HEK293 (cell line): ENCODE measurements around the gene NPW.

Experiments used
- KLF1 ChIP-seq: fragments of 450-650 bp; formaldehyde crosslinking; IDR thresholded peaks from 2 replicates; pipeline ENCODE4 v1.5.1; 2016; ENCODE audit warnings: missing biosample characterization, missing genetic modification characterization
- KLF10 ChIP-seq: fragments of 450-650 bp; IDR thresholded peaks from 2 replicates; pipeline ENCODE4 v1.5.1; 2018; ENCODE audit warnings: missing biosample characterization, mild to moderate bottlenecking, missing genetic modification characterization
- KLF7 ChIP-seq: fragments of 450-650 bp; formaldehyde crosslinking; IDR thresholded peaks from 2 replicates; pipeline ENCODE4 v1.5.1; 2016; ENCODE audit warnings: missing biosample characterization, missing genetic modification characterization, borderline replicate concordance
- KLF8 ChIP-seq: fragments of 450-650 bp; formaldehyde crosslinking; IDR thresholded peaks from 2 replicates; pipeline ENCODE4 v1.5.1; 2016; ENCODE audit warnings: missing biosample characterization, missing genetic modification characterization
- SP2 ChIP-seq: fragments of 450-650 bp; formaldehyde crosslinking; IDR thresholded peaks from 2 replicates; pipeline ENCODE4 v1.5.1; 2016; ENCODE audit warnings: missing biosample characterization, missing genetic modification characterization
- SP3 ChIP-seq: fragments of 450-650 bp; formaldehyde crosslinking; IDR thresholded peaks from 2 replicates; pipeline ENCODE4 v1.5.1; 2016; ENCODE audit warnings: missing biosample characterization, missing genetic modification characterization
- SP7 ChIP-seq: fragments of 450-650 bp; formaldehyde crosslinking; IDR thresholded peaks from 2 replicates; pipeline ENCODE4 v1.5.1; 2016; ENCODE audit warnings: missing biosample characterization, missing genetic modification characterization
- TRIM28 ChIP-seq: IDR thresholded peaks from 2 replicates; pipeline ENCODE4 v1.6.1; 2011; ENCODE audit warnings: low read length, control low read depth, borderline replicate concordance
- YY2 ChIP-seq: fragments of 450-650 bp; formaldehyde crosslinking; IDR thresholded peaks from 2 replicates; pipeline ENCODE4 v1.5.1; 2016; ENCODE audit warnings: missing biosample characterization, missing genetic modification characterization
- ZBTB48 ChIP-seq: fragments of 450-650 bp; formaldehyde crosslinking; IDR thresholded peaks from 2 replicates; pipeline ENCODE4 v1.5.1; 2016; ENCODE audit warnings: missing biosample characterization, missing genetic modification characterization
- ZEB2 ChIP-seq: fragments of 450-650 bp; formaldehyde crosslinking; IDR thresholded peaks from 2 replicates; pipeline ENCODE4 v1.5.1; 2016; ENCODE audit warnings: missing biosample characterization, missing genetic modification characterization
- ZFP37 ChIP-seq: fragments of 450-650 bp; formaldehyde crosslinking; IDR thresholded peaks from 2 replicates; pipeline ENCODE4 v1.5.1; 2016; ENCODE audit warnings: missing biosample characterization, missing genetic modification characterization
- ZNF2 ChIP-seq: fragments of 450-650 bp; formaldehyde crosslinking; IDR thresholded peaks from 2 replicates; pipeline ENCODE4 v1.5.1; 2016; ENCODE audit warnings: missing biosample characterization, missing genetic modification characterization
- ZNF24 ChIP-seq: fragments of 450-650 bp; formaldehyde crosslinking; IDR thresholded peaks from 2 replicates; pipeline ENCODE4 v1.5.1; 2016; ENCODE audit warnings: missing biosample characterization, missing genetic modification characterization
- ZNF335 ChIP-seq: fragments of 450-650 bp; formaldehyde crosslinking; conservative IDR thresholded peaks from 2 replicates; pipeline ENCODE4 v1.5.1; 2016; ENCODE audit warnings: missing biosample characterization, missing genetic modification characterization
- ZNF37A ChIP-seq: fragments of 450-650 bp; IDR thresholded peaks from 2 replicates; pipeline ENCODE4 v1.5.1; 2018; ENCODE audit warnings: missing biosample characterization, missing genetic modification characterization
- ZNF548 ChIP-seq: fragments of 450-650 bp; formaldehyde crosslinking; IDR thresholded peaks from 2 replicates; pipeline ENCODE4 v1.5.1; 2016; ENCODE audit warnings: missing biosample characterization, missing genetic modification characterization
- ZNF600 ChIP-seq: fragments of 450-650 bp; formaldehyde crosslinking; IDR thresholded peaks from 2 replicates; pipeline ENCODE4 v1.5.1; 2016; ENCODE audit warnings: missing biosample characterization, missing genetic modification characterization
- ZNF654 ChIP-seq: fragments of 450-650 bp; formaldehyde crosslinking; IDR thresholded peaks from 2 replicates; pipeline ENCODE4 v1.5.1; 2016; ENCODE audit warnings: low read depth, missing biosample characterization, missing genetic modification characterization
- ZNF660 ChIP-seq: fragments of 450-650 bp; IDR thresholded peaks from 2 replicates; pipeline ENCODE4 v1.5.1; 2018; ENCODE audit warnings: missing biosample characterization, mild to moderate bottlenecking, missing genetic modification characterization
- ZNF768 ChIP-seq: fragments of 450-650 bp; formaldehyde crosslinking; IDR thresholded peaks from 2 replicates; pipeline ENCODE4 v1.5.1; 2018; ENCODE audit warnings: missing biosample characterization, mild to moderate bottlenecking, missing genetic modification characterization
- ZNF830 ChIP-seq: fragments of 450-650 bp; IDR thresholded peaks from 2 replicates; pipeline ENCODE4 v1.5.0; 2018; ENCODE audit warnings: missing biosample characterization, missing genetic modification characterization, low read depth, mild to moderate bottlenecking, moderate library complexity
- TF ChIP-seq, protein P1 (sequence below): fragments of 450-650 bp; formaldehyde crosslinking; IDR thresholded peaks from 2 replicates; pipeline ENCODE4 v1.5.1; 2016; ENCODE audit warnings: missing biosample characterization, missing genetic modification characterization
- TF ChIP-seq, protein P2 (sequence below): fragments of 450-650 bp; formaldehyde crosslinking; IDR thresholded peaks from 2 replicates; pipeline ENCODE4 v1.5.1; 2016; ENCODE audit warnings: missing biosample characterization, missing genetic modification characterization
- TF ChIP-seq, protein P3 (sequence below): fragments of 450-650 bp; formaldehyde crosslinking; IDR thresholded peaks from 2 replicates; pipeline ENCODE4 v1.5.1; 2017; ENCODE audit warnings: missing biosample characterization, mild to moderate bottlenecking, missing genetic modification characterization, moderate library complexity
- TF ChIP-seq, protein P4 (sequence below): fragments of 450-650 bp; formaldehyde crosslinking; conservative IDR thresholded peaks from 2 replicates; pipeline ENCODE4 v1.5.1; 2016; ENCODE audit warnings: low read depth, missing biosample characterization, missing genetic modification characterization
- TF ChIP-seq, protein P5 (sequence below): fragments of 450-650 bp; formaldehyde crosslinking; IDR thresholded peaks from 2 replicates; pipeline ENCODE4 v1.5.1; 2016; ENCODE audit warnings: missing biosample characterization, missing genetic modification characterization

NPW gene

DNA sequence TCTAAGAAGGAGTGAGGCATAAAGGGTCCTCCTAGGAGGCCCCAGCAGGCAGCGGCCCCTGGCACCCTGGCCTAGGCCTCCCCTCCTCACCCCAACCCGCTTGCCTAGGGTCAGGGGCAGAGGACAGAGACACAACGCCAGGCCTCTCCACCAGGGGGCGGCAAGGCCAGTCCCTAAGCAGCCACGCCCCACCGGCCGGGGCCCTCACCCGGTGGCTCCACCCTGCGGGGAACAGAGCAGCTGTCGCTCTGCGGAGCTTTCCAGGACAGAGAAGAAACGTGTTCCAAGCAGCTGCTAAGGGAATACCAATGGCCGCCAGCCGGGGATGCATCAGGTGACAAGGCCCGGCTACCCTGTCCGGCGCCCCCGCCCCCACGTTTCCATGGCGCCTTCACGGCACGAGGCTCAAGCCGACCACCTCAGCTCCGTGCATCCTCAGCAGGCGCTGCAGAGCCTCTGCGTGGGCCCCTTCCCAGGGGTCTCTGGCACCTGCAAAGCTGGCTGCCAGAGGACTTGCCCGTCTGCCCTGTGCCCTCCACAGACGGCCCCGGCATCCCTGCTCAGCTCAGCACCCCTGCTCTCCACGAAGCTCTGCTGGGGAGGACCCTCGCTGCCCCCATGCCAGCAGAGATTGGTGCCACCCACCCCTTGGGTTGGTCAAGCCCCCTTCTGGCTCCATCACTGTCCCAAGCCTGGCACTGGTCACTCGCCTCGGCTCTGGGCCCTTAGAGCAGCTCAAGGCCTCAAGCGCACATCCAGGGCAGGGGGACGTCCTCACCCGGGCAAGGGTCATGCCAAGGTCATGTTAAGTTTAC, 15.6 kb upstream of the NPW start (continued):
- TF ChIP-seq, protein P1, sequence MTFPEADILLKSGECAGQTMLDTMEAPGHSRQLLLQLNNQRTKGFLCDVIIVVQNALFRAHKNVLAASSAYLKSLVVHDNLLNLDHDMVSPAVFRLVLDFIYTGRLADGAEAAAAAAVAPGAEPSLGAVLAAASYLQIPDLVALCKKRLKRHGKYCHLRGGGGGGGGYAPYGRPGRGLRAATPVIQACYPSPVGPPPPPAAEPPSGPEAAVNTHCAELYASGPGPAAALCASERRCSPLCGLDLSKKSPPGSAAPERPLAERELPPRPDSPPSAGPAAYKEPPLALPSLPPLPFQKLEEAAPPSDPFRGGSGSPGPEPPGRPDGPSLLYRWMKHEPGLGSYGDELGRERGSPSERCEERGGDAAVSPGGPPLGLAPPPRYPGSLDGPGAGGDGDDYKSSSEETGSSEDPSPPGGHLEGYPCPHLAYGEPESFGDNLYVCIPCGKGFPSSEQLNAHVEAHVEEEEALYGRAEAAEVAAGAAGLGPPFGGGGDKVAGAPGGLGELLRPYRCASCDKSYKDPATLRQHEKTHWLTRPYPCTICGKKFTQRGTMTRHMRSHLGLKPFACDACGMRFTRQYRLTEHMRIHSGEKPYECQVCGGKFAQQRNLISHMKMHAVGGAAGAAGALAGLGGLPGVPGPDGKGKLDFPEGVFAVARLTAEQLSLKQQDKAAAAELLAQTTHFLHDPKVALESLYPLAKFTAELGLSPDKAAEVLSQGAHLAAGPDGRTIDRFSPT (tag by site-specific recombination), result peak; percentile 77
- TF ChIP-seq ZBTB48 (tag by site-specific recombination) (peak; percentile 82), SP7 (peak; percentile 67), ZNF654 (tag by site-specific recombination) (peak; percentile 35; the same call in 1 of the 2 replicates), ZNF600 (tag by site-specific recombination) (peak; percentile 87), ZNF768 (peak; percentile 56; the same call in 1 of the 2 replicates), ZNF24 (tag by site-specific recombination) (0 out of 2 replicates have a peak, but pooled peaks have one; percentile 43), ZNF335 (tag by site-specific recombination) (peak; percentile 54), ZNF2 (tag by site-specific recombination) (peak; percentile 37; the same call in 1 of the 2 replicates), ZNF660 (tag by site-specific recombination) (peak; percentile 91), ZFP37 (no peak), ZEB2 (tag by site-specific recombination) (peak; percentile 77), TRIM28 (peak; percentile 21; the same call in 1 of the 2 replicates), KLF10 (peak; percentile 71; the same call in 1 of the 2 replicates), ZNF37A (tag by site-specific recombination) (no peak), KLF7 (tag by site-specific recombination) (peak; percentile 94), ZNF548 (no peak), YY2 (peak; percentile 54), SP3 (tag by site-specific recombination) (peak; percentile 65), KLF1 (tag by site-specific recombination) (peak; percentile 95), SP2 (tag by site-specific recombination) (peak; percentile 29; the same call in 1 of the 2 replicates), ZNF830 (tag by site-specific recombination) (no peak), KLF8 (tag by site-specific recombination) (peak; percentile 74; the same call in 1 of the 2 replicates)
- TF ChIP-seq, protein P2, sequence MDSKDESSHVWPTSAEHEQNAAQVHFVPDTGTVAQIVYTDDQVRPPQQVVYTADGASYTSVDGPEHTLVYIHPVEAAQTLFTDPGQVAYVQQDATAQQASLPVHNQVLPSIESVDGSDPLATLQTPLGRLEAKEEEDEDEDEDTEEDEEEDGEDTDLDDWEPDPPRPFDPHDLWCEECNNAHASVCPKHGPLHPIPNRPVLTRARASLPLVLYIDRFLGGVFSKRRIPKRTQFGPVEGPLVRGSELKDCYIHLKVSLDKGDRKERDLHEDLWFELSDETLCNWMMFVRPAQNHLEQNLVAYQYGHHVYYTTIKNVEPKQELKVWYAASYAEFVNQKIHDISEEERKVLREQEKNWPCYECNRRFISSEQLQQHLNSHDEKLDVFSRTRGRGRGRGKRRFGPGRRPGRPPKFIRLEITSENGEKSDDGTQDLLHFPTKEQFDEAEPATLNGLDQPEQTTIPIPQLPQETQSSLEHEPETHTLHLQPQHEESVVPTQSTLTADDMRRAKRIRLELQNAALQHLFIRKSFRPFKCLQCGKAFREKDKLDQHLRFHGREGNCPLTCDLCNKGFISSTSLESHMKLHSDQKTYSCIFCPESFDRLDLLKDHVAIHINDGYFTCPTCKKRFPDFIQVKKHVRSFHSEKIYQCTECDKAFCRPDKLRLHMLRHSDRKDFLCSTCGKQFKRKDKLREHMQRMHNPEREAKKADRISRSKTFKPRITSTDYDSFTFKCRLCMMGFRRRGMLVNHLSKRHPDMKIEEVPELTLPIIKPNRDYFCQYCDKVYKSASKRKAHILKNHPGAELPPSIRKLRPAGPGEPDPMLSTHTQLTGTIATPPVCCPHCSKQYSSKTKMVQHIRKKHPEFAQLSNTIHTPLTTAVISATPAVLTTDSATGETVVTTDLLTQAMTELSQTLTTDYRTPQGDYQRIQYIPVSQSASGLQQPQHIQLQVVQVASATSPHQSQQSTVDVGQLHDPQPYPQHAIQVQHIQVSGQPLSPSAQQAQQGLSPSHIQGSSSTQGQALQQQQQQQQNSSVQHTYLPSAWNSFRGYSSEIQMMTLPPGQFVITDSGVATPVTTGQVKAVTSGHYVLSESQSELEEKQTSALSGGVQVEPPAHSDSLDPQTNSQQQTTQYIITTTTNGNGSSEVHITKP (tag by site-specific recombination), result peak; percentile 72
- TF ChIP-seq, protein P3, sequence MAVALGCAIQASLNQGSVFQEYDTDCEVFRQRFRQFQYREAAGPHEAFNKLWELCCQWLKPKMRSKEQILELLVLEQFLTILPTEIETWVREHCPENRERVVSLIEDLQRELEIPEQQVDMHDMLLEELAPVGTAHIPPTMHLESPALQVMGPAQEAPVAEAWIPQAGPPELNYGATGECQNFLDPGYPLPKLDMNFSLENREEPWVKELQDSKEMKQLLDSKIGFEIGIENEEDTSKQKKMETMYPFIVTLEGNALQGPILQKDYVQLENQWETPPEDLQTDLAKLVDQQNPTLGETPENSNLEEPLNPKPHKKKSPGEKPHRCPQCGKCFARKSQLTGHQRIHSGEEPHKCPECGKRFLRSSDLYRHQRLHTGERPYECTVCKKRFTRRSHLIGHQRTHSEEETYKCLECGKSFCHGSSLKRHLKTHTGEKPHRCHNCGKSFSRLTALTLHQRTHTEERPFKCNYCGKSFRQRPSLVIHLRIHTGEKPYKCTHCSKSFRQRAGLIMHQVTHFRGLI (tag by site-specific recombination), result peak; percentile 41; the same call in 1 of the 2 replicates
- TF ChIP-seq, protein P4, sequence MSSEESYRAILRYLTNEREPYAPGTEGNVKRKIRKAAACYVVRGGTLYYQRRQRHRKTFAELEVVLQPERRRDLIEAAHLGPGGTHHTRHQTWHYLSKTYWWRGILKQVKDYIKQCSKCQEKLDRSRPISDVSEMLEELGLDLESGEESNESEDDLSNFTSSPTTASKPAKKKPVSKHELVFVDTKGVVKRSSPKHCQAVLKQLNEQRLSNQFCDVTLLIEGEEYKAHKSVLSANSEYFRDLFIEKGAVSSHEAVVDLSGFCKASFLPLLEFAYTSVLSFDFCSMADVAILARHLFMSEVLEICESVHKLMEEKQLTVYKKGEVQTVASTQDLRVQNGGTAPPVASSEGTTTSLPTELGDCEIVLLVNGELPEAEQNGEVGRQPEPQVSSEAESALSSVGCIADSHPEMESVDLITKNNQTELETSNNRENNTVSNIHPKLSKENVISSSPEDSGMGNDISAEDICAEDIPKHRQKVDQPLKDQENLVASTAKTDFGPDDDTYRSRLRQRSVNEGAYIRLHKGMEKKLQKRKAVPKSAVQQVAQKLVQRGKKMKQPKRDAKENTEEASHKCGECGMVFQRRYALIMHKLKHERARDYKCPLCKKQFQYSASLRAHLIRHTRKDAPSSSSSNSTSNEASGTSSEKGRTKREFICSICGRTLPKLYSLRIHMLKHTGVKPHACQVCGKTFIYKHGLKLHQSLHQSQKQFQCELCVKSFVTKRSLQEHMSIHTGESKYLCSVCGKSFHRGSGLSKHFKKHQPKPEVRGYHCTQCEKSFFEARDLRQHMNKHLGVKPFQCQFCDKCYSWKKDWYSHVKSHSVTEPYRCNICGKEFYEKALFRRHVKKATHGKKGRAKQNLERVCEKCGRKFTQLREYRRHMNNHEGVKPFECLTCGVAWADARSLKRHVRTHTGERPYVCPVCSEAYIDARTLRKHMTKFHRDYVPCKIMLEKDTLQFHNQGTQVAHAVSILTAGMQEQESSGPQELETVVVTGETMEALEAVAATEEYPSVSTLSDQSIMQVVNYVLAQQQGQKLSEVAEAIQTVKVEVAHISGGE (tag by site-specific recombination), result peak; percentile 33; the same call in 1 of the 2 replicates
- TF ChIP-seq, protein P5, sequence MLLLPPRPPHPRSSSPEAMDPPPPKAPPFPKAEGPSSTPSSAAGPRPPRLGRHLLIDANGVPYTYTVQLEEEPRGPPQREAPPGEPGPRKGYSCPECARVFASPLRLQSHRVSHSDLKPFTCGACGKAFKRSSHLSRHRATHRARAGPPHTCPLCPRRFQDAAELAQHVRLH (tag by site-specific recombination), result no peak
